NCI-H526 (cell line): ENCODE measurements around the gene FAM107B.

Source experiments
- DNase-seq, 2 experiments: peaks; one replicate each; lab custom pipeline; 2025; lab: John Stamatoyannopoulos, UW

The FAM107B gene

DNA sequence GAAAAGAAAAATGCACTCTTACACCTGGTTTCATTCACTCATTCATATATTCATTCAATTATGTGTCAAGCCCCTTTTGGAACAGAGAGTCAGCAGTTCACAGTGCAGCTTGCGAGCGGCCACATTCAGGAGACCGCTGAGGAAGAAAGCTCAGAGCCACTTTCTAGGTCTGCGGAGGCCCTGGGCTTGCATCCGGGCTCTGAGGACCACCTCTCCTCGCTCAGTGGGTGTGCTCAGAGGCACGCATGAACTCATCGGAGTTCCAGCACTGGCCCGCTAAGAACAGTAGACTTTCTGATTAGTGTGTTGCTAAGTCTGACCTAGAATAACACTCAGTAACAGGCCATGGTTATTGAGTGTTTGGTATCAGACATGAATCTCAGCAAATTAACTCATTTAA lies 1.8 kb upstream of the FAM107B start:
- DNase-seq: no peak

DNA sequence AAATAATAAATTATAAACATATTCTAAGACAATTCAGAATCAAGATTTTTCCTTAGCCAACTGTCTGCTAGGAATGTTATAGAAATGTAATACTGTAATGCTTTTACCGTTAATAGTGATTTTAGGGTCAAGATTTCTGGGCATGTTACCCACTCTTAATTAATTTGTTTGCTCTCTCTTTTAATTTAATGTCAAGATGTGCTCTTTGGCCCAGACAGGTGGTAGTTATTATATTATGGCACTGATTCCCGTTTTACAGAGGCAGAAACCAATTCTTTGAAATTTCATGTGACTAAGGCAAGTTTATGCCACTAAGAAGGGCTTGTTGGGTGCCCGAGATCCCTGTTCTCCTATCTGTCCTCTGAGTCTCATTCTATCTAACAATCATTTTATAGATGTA lies 959 bp upstream of the FAM107B start:
- no peak for DNase-seq

DNA sequence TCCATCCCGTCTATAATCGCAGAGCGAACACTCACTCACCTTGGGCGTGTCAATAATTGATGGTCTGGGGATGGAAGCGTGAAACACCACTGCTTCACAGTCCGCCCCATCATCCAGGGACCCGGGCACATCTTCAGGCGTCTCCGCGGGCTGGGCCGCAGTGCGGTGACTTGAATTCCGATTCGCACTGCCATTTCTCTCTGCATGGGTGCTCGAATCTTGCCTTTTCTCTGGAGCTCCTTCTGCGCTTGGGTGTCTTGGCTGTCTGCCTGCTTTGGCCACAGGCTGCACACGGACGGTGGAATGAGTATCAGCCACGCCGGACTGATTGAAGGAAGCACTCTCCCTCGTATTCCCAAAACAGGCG lies 500 bp downstream of the FAM107B start:
- DNase-seq: no peak

DNA sequence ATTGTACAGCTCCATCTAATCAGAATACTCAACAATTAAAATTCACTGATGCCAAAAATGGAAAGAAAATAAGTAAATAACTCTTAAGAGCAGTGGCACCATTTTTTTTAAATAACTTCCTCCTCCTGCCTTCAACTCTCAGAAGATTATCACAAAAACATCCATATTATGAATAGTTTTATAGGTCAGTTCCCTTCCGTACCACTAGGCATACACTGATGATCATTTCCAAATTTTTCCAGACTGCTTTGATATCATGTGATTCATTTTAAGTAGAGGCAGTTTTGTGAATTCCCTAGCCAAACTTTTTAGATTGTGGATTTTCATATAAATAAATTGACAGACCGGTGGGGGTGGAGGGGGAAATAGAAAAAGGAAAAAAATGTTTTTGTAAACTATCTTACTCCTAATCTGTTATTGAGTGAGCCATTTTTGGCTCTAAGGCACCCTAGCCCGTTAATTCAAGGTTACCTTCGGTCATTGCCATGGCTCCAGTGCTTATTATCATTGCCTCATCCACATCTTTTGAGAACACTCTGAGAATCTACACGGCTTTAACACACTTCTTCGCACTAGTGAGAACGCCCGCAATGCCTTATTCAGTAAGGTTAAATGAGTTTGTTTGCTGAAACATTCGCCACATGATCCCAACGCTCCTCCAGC lies 1.0 kb downstream of the FAM107B start:
- no peak for DNase-seq

DNA sequence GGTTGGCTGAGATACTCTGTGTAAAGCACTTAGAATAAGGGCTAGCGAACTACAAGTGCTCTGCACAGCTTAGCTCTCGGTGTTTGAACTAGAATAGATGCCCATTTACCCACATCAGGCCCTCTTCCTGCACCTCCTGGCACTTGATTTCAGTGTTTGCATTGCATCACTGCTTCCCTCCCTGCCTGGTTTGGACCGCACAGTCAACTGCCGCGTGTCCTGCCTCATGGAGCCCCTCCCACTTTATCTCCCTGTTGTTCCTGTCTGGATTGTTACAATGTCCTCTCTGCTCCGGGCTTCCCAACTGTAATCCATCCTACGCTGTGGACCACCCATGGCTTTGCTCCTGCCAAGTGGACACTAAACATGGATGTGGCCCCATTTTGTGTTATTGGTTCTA lies 2.3 kb downstream of the FAM107B start:
- DNase-seq: no peak

DNA sequence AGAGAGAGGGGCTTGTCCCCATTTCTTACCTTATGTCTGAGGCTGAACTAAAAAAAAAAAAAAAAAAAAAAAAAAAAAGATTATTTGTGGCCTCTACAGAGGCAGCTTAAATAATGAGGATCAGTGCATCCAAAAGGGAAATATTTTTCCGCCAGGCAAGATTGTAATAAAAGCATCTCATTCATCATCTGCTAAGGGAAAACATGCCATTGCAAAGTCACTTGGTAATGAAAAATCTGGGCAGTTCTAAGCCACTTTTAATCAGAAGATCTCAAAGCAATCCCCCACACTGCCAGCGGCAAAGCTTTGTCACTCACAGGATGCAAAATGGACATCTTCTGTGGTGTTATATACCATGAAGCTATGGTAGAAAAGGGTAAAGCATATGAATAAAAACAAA lies 3.8 kb downstream of the FAM107B start:
- no peak for DNase-seq

DNA sequence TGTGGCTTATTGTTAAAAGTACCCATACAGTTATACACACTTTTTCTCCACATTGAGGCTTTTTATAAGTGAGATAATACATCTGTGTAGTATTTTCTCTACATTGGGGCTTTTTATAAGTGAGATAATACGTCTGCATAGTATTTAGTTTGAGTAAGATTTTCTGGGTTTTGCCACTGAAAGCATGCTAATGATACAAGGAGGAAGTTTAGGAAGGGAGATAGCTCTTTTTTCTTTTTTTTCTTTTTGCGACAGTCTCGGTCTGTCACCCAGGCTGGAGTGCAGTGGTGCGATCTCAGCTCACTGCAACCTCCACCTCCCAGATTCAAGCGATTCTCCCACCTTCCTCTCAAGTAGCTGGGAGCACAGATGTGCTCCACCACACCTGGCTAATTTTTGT lies 13.3 kb downstream of the FAM107B start:
- no peak for DNase-seq

DNA sequence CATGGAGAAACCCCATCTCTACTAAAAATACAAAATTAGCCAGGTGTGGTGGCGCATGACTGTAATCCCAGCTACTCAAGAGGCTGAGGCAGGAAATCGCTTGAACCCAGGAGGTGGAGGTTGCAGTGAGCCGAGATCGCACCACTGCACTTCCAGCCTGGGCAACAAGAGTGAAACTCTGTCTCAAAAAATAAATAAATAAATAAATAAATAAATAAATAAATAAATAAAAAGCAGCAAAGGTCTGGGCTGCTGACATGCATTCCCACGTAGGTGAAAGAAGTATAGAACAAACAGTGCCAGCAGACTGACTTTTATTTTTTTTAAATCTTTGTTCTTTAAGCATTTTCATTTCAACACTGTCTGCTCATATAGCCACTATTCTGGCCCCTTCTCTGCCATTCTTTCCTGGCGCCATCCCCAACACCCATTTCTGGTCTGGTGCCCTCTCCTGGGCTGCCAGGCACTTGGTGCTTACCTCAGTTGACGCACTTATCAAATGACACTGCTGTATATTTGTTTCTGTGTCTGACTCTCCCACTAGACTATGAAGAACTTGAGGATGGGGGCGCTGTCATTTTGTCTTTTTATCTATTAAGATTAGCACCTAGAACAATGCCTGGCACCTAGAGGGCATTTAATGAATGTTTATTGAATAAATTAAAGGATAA lies 15.6 kb downstream of the FAM107B start:
- peak in 1 of 2 experiments; percentile 35 for DNase-seq

DNA sequence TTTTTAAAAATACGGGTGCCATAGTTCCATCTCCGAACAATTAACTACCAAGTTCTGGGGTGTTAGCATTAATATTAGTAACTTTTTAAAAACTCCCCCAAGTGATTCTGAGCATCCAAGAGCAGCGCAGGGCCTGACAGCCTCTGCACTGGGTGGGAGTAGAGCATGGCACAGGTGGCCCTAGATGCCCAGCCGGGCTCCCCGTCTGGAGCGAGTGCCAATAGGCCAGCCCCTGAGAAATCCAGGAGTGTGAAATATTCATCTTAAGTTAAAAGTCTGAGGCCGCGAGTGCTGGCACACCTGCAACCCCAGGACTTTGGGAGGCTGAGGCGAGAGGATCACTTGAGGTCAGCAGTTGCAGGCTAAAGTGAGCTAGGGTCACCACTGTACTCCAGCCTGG lies 16.2 kb downstream of the FAM107B start:
- no peak for DNase-seq

DNA sequence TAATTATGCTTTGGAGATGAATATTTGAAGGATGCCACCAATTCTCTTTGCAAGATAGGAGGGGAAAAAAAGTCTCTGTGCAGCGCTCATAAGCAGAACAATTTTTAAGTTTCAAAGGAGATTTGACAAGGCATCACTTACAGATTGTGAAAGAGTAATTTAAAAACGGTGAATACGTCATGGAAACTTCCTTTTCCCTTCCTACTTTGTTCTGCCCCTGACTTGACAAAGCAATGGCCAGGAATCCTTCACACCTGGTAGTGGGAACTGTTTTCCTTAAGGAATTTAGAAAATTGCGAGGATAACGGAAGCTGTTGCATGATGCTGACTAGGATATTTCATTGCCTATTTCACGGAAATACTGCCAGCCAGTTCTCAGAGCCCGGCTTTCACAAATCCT lies 16.7 kb downstream of the FAM107B start:
- DNase-seq: no peak

DNA sequence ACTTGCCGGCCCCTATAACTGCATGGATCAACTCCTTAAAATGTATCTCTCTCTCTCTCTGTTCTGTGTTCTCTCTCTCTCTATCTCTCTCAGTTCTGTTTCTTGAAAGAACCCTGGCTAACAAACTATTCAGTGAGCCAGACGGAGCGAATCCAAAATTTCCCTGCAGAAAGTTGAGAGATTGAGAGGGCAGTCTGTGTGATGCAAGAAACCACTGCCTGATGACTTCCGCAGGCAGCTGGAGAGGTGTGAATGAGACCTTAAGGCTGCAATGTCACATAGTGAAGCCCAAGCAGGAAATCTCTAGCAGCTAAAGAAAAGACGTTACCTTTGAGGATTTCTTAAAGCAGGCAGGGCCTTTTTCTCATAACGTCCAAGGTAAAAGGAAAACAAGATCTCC lies 17.3 kb downstream of the FAM107B start:
- no peak for DNase-seq

DNA sequence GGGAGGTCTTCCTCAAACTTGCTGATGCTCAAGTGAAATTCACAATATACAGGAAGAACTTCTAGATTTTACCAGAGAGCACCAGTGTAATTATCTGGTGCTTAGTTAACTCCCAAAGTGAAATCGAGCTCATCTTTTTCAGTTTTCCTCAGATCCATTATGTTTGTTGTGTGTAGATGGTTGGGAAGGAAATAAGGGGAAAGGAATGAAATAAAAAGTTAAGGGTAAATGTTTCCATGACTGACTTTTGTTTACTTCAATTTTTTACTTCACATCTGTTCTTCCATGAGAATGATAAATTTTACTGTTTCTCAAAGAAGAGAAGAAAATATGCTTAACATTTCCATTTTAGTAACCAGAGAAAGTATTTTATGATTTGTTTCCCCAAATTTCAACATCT lies 21.3 kb downstream of the FAM107B start:
- DNase-seq: no peak

DNA sequence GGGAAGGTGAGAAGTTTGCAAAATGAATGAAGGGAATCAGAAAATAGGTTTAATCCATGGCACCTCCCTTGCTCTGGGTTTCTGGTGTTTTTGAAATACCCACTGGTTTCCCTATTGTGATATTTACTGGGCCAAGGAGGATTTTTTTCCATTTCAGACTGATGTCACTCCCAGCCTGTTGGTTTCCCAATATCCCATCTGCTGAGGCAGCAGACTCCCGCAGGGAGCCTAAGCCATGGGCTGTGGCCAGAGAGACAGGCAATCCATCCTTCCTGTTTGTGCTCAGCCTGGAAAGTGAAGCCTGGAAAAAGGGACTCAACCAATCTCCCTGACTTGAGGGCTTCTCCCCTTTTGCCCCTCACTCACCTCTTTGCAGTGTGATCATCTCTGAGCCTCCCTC lies 22.8 kb downstream of the FAM107B start:
- no peak for DNase-seq

DNA sequence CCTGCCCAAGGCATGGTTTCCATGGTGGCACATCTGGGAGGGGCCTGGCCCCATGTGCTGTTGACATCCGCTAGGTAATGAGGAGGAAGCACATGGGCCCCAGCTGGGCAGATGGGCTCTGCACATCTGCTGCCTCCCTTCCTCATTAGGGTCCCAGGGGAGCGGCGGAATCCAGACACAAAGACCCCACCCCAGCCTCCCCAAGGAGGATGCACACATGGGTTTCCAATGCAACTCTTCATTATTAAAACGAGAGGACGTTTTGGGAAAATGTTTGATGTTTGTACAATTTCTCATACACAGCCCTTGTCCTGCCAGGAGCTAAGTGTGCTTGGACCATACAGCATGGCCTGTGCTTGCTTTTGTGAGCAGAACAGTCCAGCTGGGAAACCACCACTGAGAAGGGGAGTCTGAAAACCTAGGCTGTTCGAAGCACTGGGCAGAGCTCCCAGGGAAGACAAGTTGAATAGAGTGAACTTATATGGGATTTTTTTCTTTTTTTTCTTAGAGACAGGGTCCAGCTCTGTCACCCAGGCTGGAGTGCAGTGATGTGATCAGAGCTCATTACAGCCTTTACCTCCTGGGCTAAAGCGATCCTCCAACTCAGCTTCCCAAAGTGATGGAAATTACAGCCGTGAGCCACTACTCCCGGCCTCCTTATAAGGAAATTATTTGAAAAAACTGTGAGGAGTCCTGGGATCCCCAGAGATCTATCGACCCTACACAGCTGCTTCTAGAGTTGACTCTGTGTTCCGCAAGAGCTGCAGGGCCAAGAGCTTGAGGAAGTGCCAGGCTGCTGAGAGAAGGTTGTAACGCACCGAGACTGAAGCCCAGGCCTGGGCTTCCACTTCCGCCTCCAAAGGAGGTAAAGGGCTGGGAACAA lies 23.4 kb downstream of the FAM107B start:
- DNase-seq: peak in 1 of 2 experiments; percentile 0

DNA sequence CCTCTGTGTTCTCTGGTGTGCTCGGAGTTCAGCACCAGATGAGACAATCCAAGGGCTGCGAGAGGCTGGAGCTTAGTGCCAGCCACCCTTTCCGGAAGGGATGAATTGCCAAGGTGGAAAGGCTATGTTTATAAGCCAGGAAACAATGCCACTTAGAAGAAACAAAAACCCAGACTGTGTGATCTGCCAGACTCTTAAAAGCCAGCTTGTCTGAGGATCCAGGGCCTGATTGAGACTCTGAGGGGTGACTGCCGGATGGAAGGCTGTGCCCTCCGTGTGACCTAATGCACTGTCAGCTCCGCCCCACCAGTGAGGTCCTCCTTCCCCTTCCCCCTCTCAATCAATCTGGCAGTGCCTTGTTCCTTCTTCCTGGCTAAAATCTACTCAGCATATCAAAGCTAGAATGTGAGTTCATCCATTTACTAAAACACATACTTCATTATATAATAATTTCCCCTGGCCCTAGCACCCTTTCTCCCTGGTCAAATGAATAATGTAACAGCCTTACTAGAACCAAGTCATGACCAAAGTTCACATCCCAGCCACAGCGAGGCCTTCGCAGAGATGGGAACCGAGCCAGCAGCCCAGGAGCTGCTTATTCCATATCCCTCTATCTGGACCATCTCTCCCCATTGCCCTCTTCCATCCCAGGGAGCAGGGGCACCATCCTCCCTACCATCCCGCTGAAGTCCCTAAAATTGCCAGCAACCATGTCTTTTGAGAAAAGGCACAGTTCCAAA lies 25.5 kb downstream of the FAM107B start:
- DNase-seq: no peak

DNA sequence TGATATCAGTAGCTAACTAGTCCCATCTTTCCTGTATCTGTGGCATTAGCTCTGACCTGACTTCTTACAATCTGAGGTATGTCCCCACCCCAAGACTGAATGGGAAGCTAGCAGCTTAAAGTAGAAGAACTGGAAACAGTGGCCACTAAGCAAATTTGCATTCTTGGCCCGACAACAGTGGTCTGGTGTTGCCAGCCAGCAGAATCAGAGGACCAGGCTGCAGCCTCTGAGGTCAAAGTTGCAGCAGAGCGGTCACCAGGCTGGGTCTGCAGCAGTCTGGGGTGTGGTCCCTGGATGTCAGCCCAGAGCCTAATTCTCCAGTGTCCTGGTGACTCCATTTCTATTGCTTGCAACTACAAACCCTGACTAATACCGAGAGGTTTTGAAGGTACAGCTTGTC lies 26.3 kb downstream of the FAM107B start:
- DNase-seq: no peak

DNA sequence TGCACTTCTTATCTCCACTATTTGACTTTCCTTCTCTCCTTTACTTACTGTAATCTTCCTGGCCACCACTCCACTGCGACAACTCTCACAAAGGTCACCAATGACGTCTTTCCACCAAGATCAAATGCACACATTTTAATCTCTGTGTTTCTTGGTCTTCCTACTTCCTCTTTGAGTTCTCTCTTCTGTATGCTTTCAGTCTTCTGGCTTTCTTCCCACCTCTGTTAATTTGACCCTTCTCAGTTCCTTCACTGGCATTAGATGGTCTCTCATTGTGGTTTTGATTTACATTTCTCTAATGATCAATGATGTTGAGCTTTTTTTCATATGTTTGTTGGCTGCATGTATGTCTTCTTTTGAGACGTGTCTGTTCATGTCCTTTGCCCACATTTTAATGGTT lies 31.9 kb downstream of the FAM107B start:
- DNase-seq: no peak

DNA sequence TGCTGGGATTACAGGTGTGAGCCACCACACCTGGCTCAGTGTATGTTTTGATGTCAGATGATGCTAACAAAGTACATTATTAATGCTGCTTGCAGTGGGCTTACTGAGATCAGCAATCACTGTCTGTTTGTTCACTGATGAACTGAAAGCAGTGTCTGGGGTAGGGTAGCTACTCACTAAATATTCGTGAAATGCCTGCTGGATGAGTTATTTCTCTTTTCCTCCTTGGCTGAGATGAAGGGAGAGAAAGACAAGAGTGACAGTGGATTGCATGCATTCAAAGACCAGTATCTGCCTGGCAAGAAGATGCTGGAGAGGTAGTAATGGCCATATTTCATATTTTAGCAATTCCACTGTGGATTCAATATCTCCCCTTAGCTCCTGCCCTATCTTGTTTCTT lies 32.3 kb downstream of the FAM107B start:
- DNase-seq: no peak

DNA sequence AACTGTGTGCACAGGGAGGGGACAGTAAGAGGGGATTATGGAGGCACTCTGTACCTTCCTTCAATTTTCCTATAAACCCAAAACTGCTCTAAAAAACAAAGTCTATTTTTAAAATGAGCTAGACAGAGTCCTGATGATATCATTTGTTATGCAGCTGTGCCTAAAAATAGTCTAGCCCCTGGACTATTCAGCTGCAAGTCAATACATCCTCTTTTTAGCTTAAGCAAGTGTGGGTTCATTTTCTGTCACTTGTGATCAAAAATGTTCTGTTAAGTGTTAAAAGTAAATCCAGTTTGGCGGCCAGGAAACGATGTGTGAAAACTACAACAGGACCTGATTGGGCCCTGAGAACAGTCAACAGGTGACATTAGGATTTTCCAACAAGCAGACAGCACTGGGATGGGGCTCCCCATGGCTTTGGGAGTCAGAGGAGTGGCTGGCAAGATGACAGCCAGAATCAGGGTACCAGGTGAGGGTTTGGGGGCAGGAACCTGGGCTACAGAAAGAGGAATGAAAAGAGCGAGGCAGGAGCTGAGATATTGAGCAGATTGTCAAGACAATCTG lies 33.9 kb downstream of the FAM107B start:
- no peak for DNase-seq

DNA sequence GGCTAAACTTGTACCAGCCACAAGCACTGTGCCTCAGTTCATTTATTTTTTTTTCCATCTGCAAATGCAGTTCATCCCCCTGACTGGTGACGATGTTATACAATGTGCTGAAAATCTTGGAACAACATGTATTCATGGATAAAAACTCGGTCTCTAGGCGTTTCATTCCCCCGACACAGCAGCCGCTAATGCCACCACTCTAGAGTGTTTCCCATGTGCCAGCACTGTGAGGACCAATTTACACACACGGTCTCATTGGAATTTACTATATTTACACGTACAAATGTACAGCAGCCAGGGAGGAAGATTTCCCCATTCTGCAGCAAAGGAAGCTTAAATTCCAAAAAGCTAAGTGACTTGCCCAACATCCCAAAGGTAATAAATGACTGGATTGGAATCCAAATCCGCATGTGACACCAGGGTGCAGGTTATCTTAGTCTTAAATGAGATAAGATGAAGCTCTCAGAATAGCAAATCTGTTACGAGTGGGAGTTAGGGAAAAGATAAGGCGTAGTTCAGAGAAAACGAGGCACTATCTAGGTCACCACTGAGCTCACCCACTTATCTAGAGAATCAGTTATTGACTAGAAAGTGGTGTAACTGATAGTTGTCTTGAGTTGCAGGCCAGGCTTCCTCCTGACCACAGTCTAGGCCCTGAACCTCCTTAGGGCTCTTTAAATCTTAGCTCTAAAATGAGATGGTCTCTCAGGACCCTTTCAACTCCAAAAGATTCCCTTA lies 36.7 kb downstream of the FAM107B start:
- DNase-seq: no peak

DNA sequence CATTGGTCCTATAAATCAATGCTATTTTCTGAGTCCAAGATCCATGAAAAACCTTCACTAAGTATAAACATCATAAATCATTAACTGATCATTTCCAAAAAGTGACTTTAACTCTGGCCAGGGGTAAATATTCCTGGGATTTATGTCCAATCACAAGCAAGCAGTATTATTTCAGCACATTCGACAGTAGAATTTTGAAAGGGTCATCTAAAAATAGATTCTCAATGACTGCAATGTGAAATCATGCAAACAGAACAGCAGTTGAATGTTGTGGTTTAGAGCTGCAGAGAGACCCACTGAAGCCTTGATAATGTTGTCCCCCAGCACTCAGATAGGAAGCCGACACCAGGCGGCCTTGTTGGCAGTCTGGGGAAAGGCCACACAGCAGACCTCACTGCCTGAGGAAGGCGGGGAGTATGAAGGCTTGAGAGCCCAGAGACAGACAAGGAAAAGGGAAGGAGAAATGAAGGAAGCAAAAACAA lies 38.1 kb downstream of the FAM107B start:
- DNase-seq: no peak
